Measurements from ENCODE around the gene SIDT1.

The SIDT1 gene

DNA sequence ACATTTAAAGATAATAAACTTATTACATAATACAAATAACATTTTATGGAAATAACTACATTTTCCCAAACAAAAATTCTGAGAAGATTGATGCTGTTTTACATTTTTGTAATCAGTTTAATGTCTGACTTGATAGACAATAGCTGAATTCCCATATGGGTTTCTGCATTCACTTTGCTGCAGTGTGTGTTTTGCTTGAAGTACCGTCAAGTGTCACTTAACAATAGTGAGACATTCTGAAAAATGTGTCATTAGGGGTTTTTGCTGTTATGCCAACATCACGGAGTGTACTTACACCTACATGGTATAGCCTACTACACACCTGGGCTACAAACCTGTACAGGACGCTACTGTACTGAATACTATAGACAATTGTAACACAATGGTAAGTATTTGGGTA, 106.6 kb downstream of the SIDT1 start:
- DNase-seq = no peak

DNA sequence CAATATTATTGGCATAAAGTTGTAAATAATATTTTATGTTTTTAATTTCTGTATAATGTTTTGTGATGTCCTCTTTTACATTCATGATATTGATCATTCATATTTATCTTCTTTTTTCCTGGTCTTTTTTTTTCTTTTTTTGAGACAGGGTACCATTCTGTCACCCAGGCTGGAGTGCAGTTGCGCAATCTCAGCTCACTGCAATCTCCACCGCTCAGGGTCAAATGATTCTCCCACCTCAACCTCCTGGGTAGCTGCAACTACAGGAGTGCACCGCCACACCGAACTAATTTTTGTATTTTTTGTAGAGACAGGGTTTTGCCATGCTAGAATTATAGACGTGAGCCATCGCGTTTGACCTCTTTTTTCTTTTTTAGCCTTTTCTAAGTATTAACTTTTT, 111.2 kb downstream of the SIDT1 start:
- DNase-seq = no peak

DNA sequence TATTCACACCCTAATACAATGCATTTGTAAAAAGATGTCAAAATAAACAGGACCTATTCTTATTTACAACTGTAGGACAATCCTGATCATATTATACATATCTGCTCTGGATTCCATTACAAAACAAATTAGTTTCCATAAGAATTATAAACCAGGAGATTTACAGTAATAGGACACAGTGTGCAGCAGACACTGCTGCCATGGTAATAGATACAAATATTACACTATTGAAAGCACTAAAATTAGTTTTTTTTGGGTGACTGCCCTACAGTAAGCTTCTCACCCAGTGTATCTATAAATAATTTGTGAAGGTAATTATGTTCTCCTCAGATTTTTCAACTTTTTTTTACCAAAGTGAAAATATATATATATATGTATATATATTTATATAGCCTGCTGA, 116.2 kb downstream of the SIDT1 start:
- DNase-seq = no peak

GRCh38 chr3:113649174-113649845, 117.0 kb downstream of the SIDT1 start:
- no peak for DNase-seq

- no peak for DNase-seq
Observed at GRCh38 chr3:113654310-113654709, 122.0 kb downstream of the SIDT1 start.

- no peak for DNase-seq
Observed at GRCh38 chr3:113654851-113655250, 122.5 kb downstream of the SIDT1 start.

GRCh38 chr3:113658107-113658506, 125.8 kb downstream of the SIDT1 start:
- no peak for DNase-seq

DNA sequence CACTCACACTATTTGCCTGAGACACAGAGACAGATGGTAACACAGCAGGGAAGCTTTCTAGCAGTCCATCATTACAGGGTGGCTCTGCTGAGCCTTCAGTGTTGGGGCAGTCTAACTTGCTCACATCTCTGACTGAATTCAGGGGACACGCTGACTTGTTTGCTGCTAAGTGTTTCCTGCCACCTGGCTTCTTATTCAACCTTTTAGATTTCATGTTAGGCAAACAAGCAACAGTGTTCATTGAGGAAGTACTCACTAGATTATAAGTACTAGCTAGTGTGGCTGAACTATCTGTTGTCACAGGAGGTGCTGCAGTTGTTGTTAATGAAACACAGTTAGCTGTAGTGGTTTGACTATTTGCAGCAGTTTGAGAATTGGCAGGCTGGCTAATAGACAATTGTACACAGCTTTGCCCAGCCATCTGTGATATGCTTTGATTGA, 126.8 kb downstream of the SIDT1 start:
- DNase-seq = peak; percentile 85

GRCh38 chr3:113659996-113660395, 127.6 kb downstream of the SIDT1 start:
- no peak for DNase-seq

- DNase-seq = no peak
Observed at GRCh38 chr3:113660458-113660857, 128.1 kb downstream of the SIDT1 start.

DNA sequence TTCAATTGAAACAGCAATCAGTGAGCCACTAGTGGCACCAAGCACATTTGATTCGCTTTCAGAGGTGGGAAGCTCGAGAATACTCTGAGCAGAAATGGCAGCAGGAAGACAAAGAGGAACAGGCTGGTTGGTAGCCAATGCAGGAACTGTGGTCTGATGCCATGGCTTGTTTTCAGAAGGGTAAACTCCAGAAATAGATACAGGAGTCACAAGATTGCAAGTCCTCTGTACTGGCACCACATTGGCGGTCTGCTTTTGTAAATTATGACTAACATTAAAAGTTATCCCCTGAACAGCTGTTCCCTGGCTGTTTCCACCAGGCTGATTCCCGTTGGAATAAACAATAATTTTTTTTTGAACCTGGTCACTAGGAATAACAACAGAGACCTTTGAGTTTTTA, 128.5 kb downstream of the SIDT1 start:
- DNase-seq = peak; percentile 77

GRCh38 chr3:113662824-113663223, 130.5 kb downstream of the SIDT1 start:
- no peak for DNase-seq

GRCh38 chr3:113663324-113663750, 131.0 kb downstream of the SIDT1 start:
- no peak for DNase-seq

DNA sequence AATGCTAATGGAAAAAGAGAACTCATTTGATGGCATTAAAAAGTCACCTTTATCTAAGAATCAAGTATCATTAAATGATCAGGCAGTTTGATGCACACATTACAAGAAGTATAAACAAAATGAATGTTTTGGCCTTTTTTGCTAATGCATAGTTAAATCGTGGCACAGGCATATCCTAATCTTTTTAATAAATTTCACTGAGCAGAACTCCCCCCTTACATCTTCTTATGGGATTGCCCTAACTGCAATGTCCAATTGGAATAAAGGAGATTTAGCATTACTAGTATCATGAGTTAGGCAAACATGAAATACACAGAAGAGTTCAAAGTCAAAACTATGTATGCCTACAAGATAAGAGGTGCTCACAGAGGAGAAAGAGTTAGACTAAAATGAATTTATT, 131.4 kb downstream of the SIDT1 start:
- DNase-seq = no peak

DNA sequence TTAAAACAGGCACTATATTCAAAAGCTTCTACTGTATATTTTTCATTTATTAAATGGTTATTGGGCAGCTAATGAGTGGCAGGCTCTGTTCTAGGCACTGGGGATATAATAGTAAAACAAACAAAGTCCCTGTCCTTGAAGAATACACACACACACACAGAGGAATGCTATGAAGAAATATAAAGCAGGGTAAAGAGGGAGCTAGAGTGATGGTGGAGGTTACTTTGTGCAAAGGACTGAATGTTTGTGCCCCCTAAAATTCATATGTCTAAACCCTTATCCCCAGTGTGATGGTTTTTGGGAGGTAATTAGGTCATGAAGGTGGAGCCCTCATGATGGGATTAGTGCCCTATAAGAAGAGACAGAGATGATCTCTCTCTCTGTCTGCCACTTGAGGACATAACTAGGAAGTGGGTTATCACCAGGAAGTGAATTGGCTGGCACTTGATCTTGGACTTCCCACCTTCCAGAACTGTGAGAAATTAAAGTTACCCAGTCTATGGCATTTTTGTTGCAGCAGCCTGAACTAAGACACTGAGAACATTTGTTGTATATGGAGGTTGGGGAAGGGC, 132.3 kb downstream of the SIDT1 start:
- no peak for DNase-seq

DNA sequence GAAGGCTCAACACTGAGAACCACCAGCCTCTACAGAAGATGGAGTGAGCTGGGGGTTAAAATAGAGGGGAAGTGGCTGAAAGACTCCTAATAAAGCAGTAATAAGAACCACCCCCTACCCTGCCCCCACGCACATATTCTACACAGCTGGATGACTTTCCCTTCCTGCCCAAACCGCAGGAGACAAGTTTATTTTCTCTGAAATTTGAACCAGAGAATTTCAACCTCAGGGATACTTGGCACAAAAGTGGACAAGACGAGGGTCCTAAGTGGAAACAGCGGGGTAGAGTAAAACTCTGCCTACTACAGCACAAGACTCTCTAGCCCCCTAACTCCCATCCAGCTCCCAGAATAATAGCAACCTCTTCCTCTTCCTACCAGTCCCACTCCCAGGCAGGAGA, 135.7 kb downstream of the SIDT1 start:
- no peak for DNase-seq

GRCh38 chr3:113673593-113673992, 141.2 kb downstream of the SIDT1 start:
- DNase-seq = no peak

DNA sequence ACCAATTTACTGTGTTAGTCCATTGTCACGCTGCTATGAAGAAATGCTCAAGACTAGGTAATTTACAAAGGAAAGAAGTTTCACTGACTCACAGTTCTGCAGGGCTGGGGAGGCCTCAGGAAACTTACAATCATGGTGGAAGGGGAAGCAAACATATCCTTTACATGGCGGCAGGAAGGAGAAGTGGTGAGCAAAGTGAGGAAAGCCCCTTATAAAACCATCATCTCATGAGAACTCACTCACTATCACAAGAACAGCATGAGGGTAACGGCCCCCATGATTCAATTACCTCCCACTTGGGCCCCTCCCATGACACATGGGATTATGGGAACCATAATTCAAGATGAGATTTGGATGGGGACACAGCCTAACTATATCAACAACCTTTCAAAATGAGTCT, 143.9 kb downstream of the SIDT1 start:
- no peak for DNase-seq

- DNase-seq = no peak
Observed at GRCh38 chr3:113677737-113678136, 145.4 kb downstream of the SIDT1 start.

GRCh38 chr3:113678773-113679172, 146.4 kb downstream of the SIDT1 start:
- no peak for DNase-seq
